ENCODE results near the gene OTOGL. TPM values are rescaled to one million over a fixed set of nuclear protein-coding genes. Genes with fewer than 3 reads are reported as not detected.
"Not testable (repeated sequence)": the region's sequence is repeated elsewhere in the genome, so short reads cannot be mapped to it uniquely, and the experiment has no call there.

Gene OTOGL
- total RNA-seq, 2 donors from 2014 or later, result 0.59 to 0.74 TPM

- intact Hi-C loops (cut with DNase I), result no loop called here
These were observed 31.2 kb upstream of the OTOGL start for GRCh38 chr12:80068173-80068572.

DNA sequence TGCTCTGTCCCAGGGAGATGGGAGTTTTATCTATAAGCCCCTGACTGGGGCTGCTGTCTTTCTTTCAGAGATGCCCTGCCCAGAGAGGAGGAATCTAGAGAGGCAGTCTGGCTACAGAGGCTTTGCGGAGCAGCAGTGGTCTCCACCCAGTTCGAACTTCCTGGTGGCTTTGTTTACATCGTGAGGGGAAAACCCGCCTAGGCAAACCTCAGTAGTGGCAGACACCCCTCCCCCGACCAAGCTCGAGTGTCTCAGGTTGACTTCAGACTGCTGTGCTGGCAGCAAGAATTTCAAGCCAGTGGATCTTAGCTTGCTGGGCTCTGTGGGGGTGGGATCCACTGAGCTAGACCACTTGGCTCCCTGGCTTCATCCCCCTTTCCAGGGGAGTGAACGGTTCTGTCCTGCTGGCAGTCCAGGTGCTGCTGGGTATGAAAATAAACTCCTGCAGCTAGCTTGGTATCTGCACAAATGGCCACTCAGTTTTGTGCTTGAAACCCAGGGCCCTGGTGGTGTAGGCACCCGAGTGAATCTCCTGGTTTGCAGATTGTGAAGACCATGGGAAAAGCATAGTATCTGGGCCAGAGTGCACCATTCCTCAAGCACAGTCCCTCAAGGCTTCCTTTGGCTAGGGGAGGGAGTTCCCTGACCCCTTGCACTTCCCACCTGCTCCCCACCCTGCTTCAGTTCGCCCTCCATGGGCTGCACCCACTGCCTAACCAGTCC is 15.3 kb upstream of the OTOGL start:
- H3K27me3 ChIP-seq (replicated peaks; ENCODE audit: insufficient read depth); H3K36me3 ChIP-seq; intact Hi-C loops (cut with DNase I); H3K4me1 ChIP-seq (replicated peaks); H3K9me3 ChIP-seq; DNase-seq (ENCODE audit: low spot score); H3K27ac ChIP-seq; H3K4me3 ChIP-seq: not testable (repeated sequence)
- 39% methylated on average over 9 of the region's 9 CpGs for WGBS

More at GRCh38 chr12:80068173-80068572, 31.2 kb upstream of the OTOGL start:
- Histone ChIP-seq H3K27me3 (replicated peaks; ENCODE audit: insufficient read depth) (no peaks in the 10 kb centered on the region), H3K4me3 (no peak overlapping the region), H3K4me1 (replicated peaks) (no peaks in the 10 kb centered on the region), H3K27ac (no peak overlapping the region), H3K9me3 (no peaks in the 10 kb centered on the region), H3K36me3 (no peaks in the 10 kb centered on the region)
- TF ChIP-seq POLR2AphosphoS5 (IDR thresholded peaks at IDR 0.05), result no peak
- no peak for DNase-seq (ENCODE audit: low spot score)
- 73% methylated on average over 2 of the region's 2 CpGs for WGBS

GRCh38 chr12:80086025-80086424 is 13.3 kb upstream of the OTOGL start:
- Histone ChIP-seq H3K4me3 (no peak overlapping the region), H3K4me1 (replicated peaks) (no peaks in the 10 kb centered on the region), H3K27ac (no peak overlapping the region), H3K9me3 (no peaks in the 10 kb centered on the region), H3K36me3 (no peaks in the 10 kb centered on the region), H3K27me3 (replicated peaks; ENCODE audit: insufficient read depth) (no peaks in the 10 kb centered on the region)
- intact Hi-C loops (cut with DNase I), result no loop called here
- DNase-seq (ENCODE audit: low spot score), result no peak
- TF ChIP-seq CTCF (IDR thresholded peaks at IDR 0.05), result no peak
- no peak for TF ChIP-seq POLR2A (IDR thresholded peaks at IDR 0.05)
- no peak for TF ChIP-seq POLR2AphosphoS5 (IDR thresholded peaks at IDR 0.05)
- WGBS, result 77% methylated on average over 3 of the region's 3 CpGs

DNA sequence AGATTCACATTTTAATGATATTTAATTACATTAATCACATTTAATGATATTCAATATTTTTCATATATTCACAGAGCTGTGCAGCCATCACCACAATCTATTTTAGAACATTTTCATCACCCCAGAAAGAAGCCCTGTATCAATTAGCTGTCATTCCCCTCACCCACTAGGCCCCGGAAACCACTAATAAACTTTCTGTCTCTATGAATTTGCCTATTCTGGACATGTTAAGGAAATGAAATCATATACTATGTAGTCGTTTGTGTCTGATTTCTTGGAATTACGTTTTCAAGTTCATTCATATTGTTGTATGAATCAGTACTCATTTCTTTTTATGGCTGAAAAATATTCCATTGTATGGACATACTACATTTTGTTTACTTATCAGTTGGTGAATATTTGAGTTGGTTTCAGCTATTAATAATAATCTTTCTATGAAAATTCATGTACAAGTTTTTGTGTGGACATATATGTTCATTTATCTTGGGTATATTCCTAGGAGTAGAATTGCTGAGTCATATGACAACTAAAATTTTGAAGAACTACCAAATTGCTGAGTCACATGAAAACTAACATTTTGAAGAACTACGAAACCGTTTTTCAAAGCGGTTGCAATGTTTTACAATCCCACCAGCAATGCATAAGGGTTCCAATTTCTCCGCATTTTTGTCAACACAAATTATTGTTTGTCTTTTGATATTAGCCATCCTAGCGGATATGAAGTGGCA is 11.7 kb upstream of the OTOGL start:
- 93% methylated on average over 8 of the region's 8 CpGs for WGBS
- Histone ChIP-seq H3K9me3 (no peaks in the 10 kb centered on the region), H3K27me3 (replicated peaks; ENCODE audit: insufficient read depth) (no peaks in the 10 kb centered on the region), H3K4me1 (replicated peaks) (no peaks in the 10 kb centered on the region), H3K4me3 (no peak overlapping the region), H3K36me3 (no peaks in the 10 kb centered on the region), H3K27ac (no peak overlapping the region)
- intact Hi-C loops (cut with DNase I), result no loop called here
- TF ChIP-seq CTCF (IDR thresholded peaks at IDR 0.05), result no peak
- no peak for TF ChIP-seq POLR2A (IDR thresholded peaks at IDR 0.05)
- TF ChIP-seq POLR2AphosphoS5 (IDR thresholded peaks at IDR 0.05), result no peak
- DNase-seq (ENCODE audit: low spot score), result no peak

GRCh38 chr12:80100591-80100990 is 1.3 kb downstream of the OTOGL start:
- Histone ChIP-seq H3K27me3 (replicated peaks; ENCODE audit: insufficient read depth) (no peaks in the 10 kb centered on the region), H3K4me1 (replicated peaks) (no peaks in the 10 kb centered on the region), H3K36me3 (no peaks in the 10 kb centered on the region), H3K4me3 (no peak overlapping the region), H3K9me3 (no peaks in the 10 kb centered on the region), H3K27ac (no peak overlapping the region)
- DNase-seq (ENCODE audit: low spot score), result no peak
- intact Hi-C loops (cut with DNase I), result no loop called here
- no peak for TF ChIP-seq POLR2A (IDR thresholded peaks at IDR 0.05)
- TF ChIP-seq POLR2AphosphoS5 (IDR thresholded peaks at IDR 0.05), result no peak
- TF ChIP-seq CTCF (IDR thresholded peaks at IDR 0.05), result no peak
- 49% methylated on average over 1 of the region's 1 CpG for WGBS

GRCh38 chr12:80101126-80101525 is 1.8 kb downstream of the OTOGL start:
- H3K36me3 ChIP-seq, result no peaks in the 10 kb centered on the region
- TF ChIP-seq POLR2AphosphoS5 (IDR thresholded peaks at IDR 0.05), result no peak
- no peak for TF ChIP-seq POLR2A (IDR thresholded peaks at IDR 0.05)
- TF ChIP-seq CTCF (IDR thresholded peaks at IDR 0.05), result no peak
- H3K9me3 ChIP-seq, result no peaks in the 10 kb centered on the region
- no peak overlapping the region for H3K4me3 ChIP-seq
- H3K27ac ChIP-seq, result no peak overlapping the region
- intact Hi-C loops (cut with DNase I), result no loop called here
- no peak for DNase-seq (ENCODE audit: low spot score)
- no peaks in the 10 kb centered on the region for H3K4me1 ChIP-seq (replicated peaks)
- 31% methylated on average over 2 of the region's 2 CpGs for whole genome bisulfite sequencing
- H3K27me3 ChIP-seq (replicated peaks; ENCODE audit: insufficient read depth), result no peaks in the 10 kb centered on the region
